Mucosa of gallbladder (tissue), 1 donor: Measurements from ENCODE around the gene CRY2. TPM values are rescaled to one million over a fixed set of nuclear protein-coding genes. Genes with fewer than 3 reads are reported as not detected.
A peak's percentile ranks its signal among the peaks of the same experiment; 100 is the strongest.
"Not testable (repeated sequence)": the region's sequence is repeated elsewhere in the genome, so short reads cannot be mapped to it uniquely, and the experiment has no call there.

Experiments used
- DNase-seq: peaks from one replicate; pipeline ENCODE4 v3.0.0-alpha.2; 2020; ENCODE audit warnings: low spot score
- total RNA-seq: library from RNA; stranded (reverse); gene quantifications from one replicate; pipeline ENCODE4 v1.2.1, GENCODE V29; 2021
- donor health status: DM: no; HTN: no; CAD: no.

CRY2 gene
- total RNA-seq, 1 donor from 2014 or later: 61.9 TPM

DNA sequence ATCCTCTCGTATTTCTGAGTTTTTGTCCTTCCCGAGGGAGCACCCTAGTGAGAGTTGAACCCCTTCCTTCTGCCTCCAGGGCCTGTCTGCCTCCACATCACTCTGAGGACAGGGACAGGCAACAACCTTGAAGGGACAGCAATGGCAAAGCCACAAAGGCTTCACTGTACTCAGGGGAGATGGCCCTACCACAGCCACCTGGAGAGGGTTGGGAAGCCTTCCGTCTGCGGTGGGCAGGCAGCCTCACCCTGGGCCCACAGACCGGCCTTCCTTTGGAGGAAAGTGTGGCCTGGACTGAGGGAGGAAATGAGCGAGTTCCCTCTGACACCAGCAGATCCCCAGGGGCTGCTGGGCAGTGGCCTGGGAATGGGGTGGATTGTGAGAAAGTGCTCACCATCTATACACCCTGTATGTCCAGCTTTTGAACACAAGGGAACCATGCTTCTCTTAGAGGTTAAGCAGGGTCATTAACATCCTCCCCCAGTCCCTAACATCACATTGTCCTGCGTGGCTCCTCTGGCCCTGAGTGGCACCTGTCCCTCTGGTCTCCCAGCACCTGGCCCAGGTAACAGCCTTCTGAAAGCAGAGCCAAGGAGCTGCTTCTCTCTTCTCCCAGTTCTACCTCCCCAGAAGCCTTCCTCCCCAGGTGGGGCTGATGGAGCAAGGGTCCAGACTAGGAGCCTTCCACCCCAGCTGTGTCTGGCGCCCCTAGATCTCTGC, 35.5 kb upstream of the CRY2 start:
- no peak for DNase-seq

DNA sequence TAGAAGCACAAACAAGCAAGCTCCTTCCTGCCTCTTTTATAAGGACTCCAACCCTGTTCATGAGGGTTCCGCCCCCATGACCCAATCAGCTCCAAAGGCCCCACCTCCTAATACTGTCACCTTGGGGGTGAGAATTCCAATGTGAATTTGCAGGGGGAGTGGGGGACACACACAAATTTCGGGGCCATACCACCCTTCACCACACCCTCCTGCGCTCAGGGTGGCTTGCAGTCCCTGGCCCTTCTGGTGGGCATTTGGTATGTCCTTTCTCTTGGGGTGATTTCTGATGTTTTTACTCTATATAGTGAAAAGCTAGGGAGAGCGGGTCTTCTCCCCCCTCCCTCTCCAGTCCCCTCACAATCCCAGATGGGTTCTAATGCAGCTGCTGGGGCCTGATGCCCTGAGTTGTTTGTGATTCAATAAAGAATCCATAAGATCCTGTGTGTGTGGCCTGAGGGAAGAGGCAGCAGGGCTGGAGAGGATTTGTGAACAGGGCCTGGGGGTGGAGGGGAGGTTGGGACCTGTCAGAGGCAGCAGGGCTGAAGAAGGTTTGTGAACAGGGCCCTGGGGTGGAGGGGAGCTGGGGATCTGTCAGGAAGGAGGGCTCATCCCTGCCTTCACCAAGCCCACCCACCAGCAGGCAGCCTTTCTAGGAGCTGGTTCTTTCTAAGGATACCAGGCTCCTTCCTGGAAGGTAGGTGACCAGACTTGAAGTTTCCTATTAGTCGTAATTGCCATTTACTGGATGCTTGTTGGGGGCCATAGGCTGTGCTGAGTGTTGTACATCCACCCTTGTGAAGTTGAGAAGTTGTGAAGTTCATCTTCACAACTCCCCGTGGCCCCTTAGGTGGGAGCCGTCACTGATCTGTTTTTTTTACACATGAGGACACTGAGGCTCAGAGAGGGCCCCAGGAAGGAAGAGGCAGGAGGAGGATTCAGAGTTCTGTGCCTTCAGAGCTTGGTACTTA, 34.4 kb upstream of the CRY2 start:
- DNase-seq: no peak

DNA sequence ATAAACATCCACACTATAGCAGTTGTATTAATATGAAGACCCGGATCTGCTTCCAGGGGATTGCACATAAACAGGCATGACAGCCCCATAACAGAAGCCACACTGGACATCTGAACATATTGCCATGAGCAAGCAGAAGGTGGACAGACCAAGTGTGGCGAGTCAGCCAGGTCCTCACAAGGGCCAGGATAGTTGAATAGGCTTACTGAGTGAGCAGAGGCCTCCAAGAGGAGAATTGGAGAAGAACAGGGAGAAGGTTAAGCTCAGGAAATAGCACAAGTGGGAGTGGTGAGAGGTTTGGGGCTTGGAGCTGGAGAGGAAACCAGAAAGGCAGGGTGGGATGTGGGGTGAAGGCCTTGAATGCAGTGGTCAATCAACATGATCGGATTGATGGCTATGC, 31.5 kb upstream of the CRY2 start:
- DNase-seq: no peak

DNA sequence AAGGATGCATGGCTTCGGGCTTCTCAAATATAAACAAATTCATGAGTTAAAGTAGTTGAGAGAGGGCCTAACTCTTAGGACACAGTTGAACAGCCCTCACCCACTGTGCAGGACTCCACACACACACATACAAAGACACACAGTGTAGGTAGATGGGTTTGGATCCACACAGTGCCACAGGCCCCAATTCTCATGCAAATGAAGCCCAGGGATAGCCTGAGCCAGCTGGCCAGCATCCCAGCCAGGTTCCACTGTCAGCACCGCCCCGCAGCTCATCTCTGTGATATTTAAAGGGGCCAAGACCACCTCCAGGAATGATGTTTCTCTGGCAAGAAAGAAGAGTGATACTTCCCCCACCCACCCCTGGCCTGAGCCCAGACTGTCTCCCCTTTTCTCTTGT, 30.7 kb upstream of the CRY2 start:
- DNase-seq: no peak

DNA sequence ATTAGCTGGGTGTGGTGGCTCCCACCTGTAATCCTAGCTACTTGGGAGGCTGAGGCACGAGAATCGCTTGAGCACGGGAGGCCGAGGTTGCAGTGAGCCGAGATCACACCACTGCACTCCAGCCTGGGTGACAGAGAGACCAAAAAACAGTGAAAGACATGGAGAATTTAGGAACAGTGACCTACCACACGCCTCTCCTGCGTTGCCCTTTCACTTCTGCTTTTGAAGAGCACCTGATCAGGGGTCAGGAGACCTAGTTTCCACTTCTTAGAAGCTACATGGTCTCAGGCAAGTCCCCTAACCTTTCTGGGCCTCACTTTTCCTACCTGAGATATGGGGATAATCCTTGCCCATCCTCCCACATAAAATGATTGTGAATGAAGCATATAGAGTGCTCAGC, 30.1 kb upstream of the CRY2 start:
- DNase-seq: no peak

DNA sequence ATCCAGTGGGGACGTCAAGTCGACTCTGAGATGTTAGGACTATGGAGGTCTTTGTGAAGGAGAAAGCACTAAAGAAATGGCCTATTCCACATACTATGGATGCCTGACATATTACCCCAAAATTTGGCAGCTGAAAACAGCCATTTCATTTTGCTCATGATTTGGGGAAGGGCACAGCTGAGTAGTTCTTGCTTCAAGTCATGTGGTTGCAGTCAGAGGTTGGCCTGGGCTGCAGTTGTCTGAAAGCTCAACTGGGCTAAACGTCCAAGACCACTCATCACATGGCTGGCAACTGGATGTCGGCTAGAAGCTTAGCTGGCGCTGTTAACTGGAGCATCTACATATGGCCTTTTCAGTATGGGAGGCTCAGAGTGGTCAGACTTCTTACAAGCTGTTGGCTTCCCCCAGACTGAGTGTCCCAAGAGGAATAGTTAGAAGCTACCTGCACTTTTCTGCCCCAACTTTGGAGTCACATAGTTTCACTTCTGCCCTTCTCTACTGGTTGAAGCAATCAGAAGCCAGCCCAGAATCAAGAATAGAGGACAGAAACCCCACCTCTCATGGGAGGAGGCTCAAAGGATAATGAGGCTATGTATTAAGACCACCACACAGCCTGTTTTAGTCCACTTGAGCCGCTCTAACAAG, 28.2 kb upstream of the CRY2 start:
- no peak for DNase-seq

DNA sequence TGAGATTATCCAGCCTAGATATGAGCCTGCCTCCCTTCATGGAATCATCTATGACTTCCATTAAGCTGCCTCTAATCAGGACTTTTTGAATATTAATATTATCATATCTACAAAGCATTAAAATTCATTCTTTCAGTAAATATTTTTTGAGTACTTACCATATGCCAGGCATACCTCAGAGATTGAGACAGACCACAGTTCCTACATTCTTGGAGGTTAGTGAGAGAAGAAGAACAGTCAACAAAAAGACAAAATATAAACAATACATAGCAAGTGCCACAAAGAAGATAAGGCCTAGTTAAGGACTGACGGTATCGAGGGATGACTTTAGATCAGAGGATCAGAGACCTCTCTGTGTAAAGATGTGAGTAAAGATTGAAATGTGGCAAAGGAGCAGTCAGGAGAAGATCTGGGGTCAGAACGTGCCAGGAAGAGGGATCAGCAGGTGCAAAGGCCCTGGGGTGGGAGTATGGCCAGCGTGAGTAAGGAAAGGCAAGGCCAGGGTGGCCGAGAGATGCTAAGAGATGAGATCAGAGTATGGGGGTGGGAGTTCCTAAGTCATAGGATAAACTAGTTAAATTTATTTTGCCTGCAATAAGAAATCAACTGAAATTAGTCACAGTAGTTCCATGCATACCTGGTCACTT, 26.9 kb upstream of the CRY2 start:
- no peak for DNase-seq

DNA sequence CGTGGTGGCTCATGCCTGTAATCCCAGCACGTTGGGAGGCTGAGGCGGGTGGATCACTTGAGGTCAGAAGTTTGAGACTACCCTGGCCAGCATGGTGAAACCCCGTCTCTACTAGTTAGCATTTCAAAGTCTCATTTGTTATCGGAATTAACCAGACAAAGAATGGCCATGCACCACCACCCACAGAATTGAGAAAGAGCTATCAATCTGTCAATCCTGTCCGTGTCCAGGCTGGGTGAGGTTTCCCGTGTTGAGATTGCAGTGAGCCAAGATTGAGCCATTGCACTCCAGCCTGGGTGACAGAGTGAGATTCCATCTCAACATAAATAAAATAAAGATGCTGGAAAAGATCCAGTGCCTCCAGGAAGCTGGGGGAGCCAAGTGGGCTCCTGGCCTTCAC, 20.8 kb upstream of the CRY2 start:
- not testable (repeated sequence) for DNase-seq

DNA sequence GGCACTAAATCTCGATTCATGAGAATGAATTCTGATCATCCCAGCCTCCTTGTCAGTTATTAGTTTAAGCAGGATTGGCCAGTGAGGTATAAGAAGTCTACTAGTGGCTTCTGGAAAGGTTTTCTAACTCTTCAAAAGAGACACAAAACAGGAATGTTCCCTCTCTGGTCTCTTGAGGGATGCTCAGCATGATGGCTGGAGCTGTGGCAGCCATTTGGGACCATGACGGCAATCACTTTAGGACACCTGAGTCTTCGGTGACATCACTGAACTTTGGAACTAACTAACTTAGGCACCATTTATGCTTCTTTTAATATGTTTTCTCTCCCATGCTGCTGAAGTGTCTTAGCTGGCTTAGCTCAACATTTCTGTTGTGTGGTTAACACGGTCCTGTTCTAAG, 20.2 kb upstream of the CRY2 start:
- no peak for DNase-seq

DNA sequence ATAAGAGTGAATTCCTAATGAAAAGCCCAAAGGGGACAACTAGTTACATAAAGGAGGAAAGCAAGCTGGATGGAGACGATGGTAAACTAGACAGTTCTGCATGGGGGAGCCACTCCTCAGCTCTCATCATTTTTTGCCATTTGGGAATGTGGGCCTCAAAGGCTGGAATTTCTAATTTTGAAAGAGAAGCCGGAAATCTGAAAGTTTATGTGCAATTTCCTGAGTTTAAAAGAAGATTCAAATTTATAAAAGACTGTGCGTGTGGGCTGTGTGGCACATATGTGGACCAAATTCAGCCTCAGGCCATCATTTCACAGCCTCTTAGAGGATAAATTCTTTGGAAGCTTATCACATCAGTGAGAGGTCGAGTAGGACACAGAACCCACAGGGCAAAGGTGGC, 18.3 kb upstream of the CRY2 start:
- DNase-seq: no peak

DNA sequence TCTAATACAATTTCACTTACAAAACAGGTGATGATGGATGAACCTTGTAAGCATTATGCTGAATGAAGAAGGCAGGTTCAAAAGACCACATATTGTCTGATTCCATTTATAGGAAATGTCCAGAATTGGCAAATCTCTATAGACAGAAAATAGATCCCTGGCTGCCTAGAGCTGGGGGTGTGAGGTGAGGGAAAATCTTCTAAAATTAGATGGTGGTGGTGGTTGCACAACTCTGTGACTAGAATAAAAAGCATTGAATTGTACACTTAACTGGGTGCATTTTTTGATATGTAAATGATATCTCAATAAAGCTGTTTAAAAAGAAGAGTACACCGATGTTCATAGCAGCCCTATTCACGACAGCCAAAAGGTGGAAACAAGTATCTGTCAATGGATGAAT, 16.7 kb upstream of the CRY2 start:
- DNase-seq: no peak

DNA sequence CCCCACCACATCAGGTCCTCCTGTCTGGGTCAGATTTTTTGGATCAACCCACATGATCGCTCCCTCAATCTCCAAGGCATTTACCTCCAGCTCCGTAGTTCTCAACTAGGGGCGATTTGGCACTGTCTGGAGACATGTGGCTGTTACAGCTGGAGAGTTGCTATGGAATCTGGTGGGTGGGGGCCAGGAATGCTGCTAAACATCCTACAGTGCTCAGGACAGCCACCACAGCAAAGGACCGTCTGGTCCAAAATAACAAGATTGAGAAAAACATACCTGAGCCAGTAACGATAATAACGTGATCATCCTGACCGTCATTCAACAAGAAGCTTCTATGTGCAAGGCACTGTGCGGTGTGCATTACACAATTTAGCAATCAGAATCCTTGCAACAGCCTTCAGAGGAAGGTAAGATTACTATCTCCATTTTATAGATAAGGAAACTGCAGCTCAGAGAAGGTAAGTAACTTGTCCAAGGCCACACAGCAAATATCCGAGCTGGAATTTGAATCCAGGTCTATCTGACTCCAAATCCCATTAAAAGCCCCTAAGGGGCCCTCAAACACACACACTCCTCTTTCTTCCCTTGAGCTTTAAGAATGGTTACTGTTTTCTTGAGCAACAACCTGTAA, 14.3 kb upstream of the CRY2 start:
- no peak for DNase-seq

DNA sequence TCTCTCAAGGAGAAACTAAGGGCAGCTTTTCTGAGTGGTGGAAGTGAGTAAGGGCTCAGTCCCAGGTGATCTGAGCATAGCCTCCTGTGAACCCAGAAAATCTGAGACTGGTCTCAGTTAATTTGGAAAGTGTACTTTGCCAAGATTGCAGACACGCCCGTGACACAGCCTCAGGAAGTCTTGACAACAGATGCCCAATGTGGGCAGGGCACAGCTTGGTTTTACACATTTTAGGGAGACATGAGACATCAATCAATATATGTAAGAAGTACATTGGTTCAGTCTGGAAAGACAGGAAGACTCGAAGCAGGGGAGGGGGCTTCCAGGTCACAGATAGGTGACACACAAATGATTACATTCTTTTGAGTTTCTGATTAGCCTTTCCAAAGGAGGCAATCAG, 13.5 kb upstream of the CRY2 start:
- no peak for DNase-seq

DNA sequence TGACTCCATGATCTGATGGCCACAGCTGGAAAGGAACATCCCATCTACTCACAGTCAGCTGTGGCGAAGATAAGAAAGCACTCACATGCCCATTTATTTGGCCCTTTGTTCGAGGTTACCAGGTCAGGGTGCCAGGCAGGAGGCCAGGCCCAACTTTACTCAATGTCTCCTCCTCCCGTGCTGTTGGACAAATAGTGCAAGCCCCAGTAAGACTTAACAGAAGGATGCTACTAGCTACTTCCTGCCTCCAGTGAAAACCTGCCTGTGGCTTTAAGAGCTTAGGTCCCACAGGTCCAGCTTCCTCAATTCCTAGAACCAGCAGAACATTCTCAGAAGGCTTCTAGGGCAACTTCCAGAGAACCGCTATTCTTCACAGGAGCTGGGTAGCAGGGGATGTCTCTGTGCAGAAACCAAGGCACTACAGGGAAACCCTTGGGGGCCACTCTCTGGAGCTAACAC, 12.9 kb upstream of the CRY2 start:
- no peak for DNase-seq

DNA sequence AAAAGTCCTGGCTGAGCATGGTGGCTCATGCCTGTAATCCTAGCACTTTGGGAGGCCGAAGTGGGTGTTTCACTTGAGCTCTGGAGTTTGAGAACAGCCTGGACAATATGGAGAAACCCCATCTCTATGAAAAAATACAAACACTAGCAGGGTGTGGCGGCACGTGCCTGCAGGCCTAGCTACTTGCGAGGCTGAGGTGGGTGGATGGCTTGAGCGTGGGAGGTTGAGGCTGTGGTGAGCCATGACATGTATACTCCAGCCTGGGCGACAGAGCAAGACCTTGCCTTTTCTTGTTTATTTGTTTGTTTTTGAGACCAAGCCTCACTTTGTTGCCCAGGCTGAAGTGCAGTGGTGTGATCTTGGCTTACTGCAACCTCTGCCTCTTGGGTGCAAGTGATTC, 8.1 kb upstream of the CRY2 start:
- no peak for DNase-seq

DNA sequence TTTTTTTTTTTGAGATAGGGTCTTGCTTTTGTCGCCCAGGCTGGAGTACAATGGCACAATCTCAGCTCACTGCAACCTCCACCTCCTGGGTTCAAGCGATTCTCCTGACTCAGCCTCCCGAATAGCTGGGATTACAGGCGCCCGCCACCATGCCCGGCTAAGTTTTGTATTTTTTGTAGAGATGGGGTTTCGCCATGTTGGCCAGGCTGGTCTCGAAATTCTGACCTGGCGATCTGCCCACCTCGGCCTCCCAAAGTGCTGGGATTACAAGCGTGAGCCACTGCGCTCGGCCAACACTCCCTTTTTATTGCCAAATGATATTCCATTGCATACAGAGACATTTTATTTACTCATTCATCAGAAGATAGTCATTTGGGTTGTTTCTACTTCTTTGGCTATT, 7.0 kb upstream of the CRY2 start:
- not testable (repeated sequence) for DNase-seq

DNA sequence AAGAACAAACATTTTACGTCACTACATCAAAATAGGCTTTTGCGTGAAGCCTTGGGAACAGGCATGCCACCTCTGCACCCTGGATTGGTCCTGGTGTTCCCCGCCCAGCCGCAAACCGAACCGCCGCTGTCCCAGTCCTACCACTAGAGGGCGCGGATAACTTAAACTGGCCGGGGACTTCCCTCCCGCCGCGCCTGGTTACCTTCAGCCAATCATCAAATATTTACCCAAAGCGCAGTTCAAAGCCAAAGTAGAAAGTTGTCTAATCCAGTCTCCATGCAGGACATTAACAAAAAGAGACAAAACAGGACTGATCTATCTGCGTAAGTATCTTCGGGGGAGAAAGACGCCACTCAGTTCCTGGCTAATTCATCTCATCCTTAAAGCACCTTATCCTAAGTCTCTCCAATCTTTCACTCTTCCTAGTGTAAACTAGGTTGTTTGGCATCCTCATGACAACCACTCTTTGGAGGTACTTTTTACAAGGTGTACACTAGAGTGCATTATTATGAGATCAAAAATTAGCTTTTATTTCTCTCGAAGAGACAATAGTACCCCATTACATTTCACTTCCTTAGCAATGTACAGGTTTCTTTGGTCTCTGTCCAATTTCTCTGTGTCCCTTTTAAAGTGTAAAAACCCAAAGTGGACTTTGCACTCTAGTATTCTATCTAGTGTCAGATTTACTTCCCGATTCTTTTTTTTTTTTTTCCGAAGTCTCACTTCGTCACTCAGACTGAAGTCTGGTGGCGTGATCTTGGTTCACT, 3.9 kb upstream of the CRY2 start:
- peak; percentile 94 for DNase-seq

DNA sequence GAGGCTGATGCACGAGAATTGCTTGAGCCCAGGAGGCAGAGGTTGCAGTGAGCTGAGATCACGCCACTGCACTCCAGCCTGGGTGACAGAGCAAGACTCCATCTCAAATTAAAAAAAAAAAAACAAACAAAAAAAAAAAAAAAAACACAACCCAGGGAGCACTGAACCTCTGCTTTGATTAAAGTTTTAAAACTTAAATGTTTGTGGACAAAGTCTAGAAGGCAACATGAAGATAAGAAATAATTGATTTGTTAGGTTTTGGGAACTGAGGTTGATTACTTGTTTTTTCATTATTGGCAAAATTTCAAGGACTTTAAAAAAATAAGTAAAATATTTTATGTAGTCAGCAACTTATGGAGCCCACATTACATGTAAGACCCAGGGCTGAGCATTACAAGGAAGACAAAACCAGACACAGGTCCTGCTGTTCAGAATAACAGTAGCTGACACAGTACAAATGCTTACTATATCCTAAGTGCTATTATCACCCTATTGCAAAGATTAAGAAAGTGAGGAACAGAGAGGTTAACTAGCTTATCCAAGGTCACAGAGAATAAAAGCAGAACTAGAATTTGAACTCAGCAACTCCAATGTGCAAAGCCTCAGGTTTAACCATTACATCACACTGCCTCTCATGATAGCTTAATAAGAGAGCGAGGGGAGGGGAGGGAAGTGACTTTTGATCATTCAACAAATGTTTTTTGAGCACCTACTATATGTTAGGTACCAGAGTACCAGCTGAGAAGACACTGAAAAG, 2.3 kb upstream of the CRY2 start:
- DNase-seq: no peak

DNA sequence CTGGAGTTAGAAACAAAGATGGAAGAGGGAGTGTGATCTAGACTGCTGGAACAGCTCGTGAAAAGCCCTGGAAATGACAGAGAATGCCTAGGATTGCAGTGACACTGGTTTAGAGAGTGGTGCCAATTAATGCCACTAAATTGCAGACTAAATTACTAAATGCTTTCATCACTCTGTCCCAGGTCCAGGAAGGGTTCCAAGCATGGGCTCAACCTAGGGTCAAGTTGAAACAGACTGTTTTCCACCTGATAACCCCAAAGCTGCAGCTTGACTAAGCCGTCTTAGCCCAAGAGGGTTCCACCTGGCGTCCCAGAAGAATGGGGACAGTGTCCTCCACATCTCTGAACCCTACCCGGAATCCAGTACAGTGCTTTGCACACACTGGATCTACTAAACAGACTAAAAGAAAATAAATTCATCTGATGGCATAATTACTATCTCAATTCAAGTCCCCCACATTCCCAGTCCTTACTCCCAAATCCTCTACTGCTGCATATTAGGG, 1.1 kb upstream of the CRY2 start:
- no peak for DNase-seq

DNA sequence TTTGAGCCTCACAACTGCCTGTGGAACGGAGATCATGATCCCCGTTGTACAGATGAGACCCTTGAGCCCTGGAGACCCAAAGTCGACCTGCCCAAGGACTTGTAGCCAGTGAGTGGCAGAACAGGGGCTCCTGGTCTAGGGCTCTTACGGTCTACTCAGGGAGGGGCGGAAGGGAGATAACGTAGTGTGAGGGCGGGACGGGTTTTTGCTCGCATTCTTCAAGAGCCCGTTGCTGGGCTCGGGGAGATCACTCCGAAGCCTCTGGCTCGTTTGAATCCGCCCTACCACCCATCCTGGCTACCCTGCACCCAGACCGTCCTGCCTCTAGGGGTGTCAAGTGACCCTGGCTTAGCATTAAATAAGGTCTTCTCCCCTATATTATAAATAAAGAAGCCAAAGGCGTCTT, 639 bp downstream of the CRY2 start:
- DNase-seq: peak; percentile 26
